ENCODE measurements around the gene NEDD4L.
"Not testable (repeated sequence)": the region's sequence is repeated elsewhere in the genome, so short reads cannot be mapped to it uniquely, and the experiment has no call there.

The NEDD4L gene

GRCh38 chr18:58416014-58416703 is 372.1 kb downstream of the NEDD4L start:
- Mint-ChIP-seq H3K27ac (ENCODE audit: low read depth) (no peak overlapping the region), H3K4me1 (no peaks in the 10 kb centered on the region), H3K27me3 (peaks cover 29% of the 10 kb centered on the region), H3K36me3 (ENCODE audit: insufficient read depth) (no peaks in the 10 kb centered on the region), H3K9me3 (no peaks in the 10 kb centered on the region), H3K4me3 (no peak overlapping the region)
- no peak for DNase-seq (ENCODE audit: low spot score in 2 of 2)
- ATAC-seq (replicated peaks; ENCODE audit: extremely low read depth, poor library complexity, severe bottlenecking), result no peak

- DNase-seq (ENCODE audit: low spot score in 2 of 2) (no peak), ATAC-seq (replicated peaks; ENCODE audit: extremely low read depth, poor library complexity, severe bottlenecking) (no peak)
- H3K36me3 Mint-ChIP-seq (ENCODE audit: insufficient read depth), result no peaks in the 10 kb centered on the region
- no peaks in the 10 kb centered on the region for H3K9me3 Mint-ChIP-seq
- H3K27me3 Mint-ChIP-seq, result peaks cover 32% of the 10 kb centered on the region
- no peak overlapping the region for H3K27ac Mint-ChIP-seq (ENCODE audit: low read depth)
- no peaks in the 10 kb centered on the region for H3K4me1 Mint-ChIP-seq
- H3K4me3 Mint-ChIP-seq, result no peak overlapping the region
These were observed 373.0 kb downstream of the NEDD4L start for GRCh38 chr18:58416704-58417683.

- no peak for ATAC-seq (replicated peaks; ENCODE audit: extremely low read depth, poor library complexity, severe bottlenecking)
- Mint-ChIP-seq H3K27ac (ENCODE audit: low read depth) (no peak overlapping the region), H3K36me3 (ENCODE audit: insufficient read depth) (no peaks in the 10 kb centered on the region), H3K4me3 (no peak overlapping the region), H3K4me1 (no peaks in the 10 kb centered on the region), H3K27me3 (peaks cover 39% of the 10 kb centered on the region), H3K9me3 (no peaks in the 10 kb centered on the region)
- no peak for DNase-seq (ENCODE audit: low spot score in 2 of 2)
These were observed 373.7 kb downstream of the NEDD4L start for GRCh38 chr18:58417752-58418151.

GRCh38 chr18:58418361-58418760 is 374.3 kb downstream of the NEDD4L start:
- no peak overlapping the region for H3K4me3 Mint-ChIP-seq
- H3K4me1 Mint-ChIP-seq, result no peaks in the 10 kb centered on the region
- peaks cover 44% of the 10 kb centered on the region for H3K27me3 Mint-ChIP-seq
- no peaks in the 10 kb centered on the region for H3K9me3 Mint-ChIP-seq
- no peaks in the 10 kb centered on the region for H3K36me3 Mint-ChIP-seq (ENCODE audit: insufficient read depth)
- DNase-seq (ENCODE audit: low spot score in 2 of 2), result no peak
- no peak for ATAC-seq (replicated peaks; ENCODE audit: extremely low read depth, poor library complexity, severe bottlenecking)
- H3K27ac Mint-ChIP-seq (ENCODE audit: low read depth), result no peak overlapping the region

- Mint-ChIP-seq H3K4me3 (no peak overlapping the region), H3K9me3 (no peaks in the 10 kb centered on the region), H3K27me3 (peaks cover 48% of the 10 kb centered on the region), H3K36me3 (ENCODE audit: insufficient read depth) (no peaks in the 10 kb centered on the region), H3K4me1 (no peaks in the 10 kb centered on the region), H3K27ac (ENCODE audit: low read depth) (no peak overlapping the region)
- DNase-seq (ENCODE audit: low spot score in 2 of 2) (no peak), ATAC-seq (replicated peaks; ENCODE audit: extremely low read depth, poor library complexity, severe bottlenecking) (no peak)
These were observed 375.7 kb downstream of the NEDD4L start for GRCh38 chr18:58419587-58420199.

GRCh38 chr18:58426611-58427010 is 382.6 kb downstream of the NEDD4L start:
- no peak for DNase-seq (ENCODE audit: low spot score in 2 of 2)
- no peak overlapping the region for H3K4me3 Mint-ChIP-seq
- no peak for ATAC-seq (replicated peaks; ENCODE audit: extremely low read depth, poor library complexity, severe bottlenecking)
- peaks cover 23% of the 10 kb centered on the region for H3K27me3 Mint-ChIP-seq
- no peak overlapping the region for H3K27ac Mint-ChIP-seq (ENCODE audit: low read depth)
- H3K9me3 Mint-ChIP-seq, result no peaks in the 10 kb centered on the region
- no peaks in the 10 kb centered on the region for H3K4me1 Mint-ChIP-seq
- peaks cover 1% of the 10 kb centered on the region for H3K36me3 Mint-ChIP-seq (ENCODE audit: insufficient read depth)

GRCh38 chr18:58427321-58427720 is 383.3 kb downstream of the NEDD4L start:
- Mint-ChIP-seq H3K4me3 (no peak overlapping the region), H3K36me3 (ENCODE audit: insufficient read depth) (peaks cover 1% of the 10 kb centered on the region), H3K27ac (ENCODE audit: low read depth) (no peak overlapping the region), H3K9me3 (no peaks in the 10 kb centered on the region), H3K4me1 (no peaks in the 10 kb centered on the region), H3K27me3 (peaks cover 17% of the 10 kb centered on the region)
- ATAC-seq (replicated peaks; ENCODE audit: extremely low read depth, poor library complexity, severe bottlenecking) (no peak), DNase-seq (ENCODE audit: low spot score in 2 of 2) (no peak)

GRCh38 chr18:58429442-58429841 is 385.4 kb downstream of the NEDD4L start:
- Mint-ChIP-seq H3K9me3 (no peaks in the 10 kb centered on the region), H3K36me3 (ENCODE audit: insufficient read depth) (peaks cover 1% of the 10 kb centered on the region), H3K4me3 (no peak overlapping the region), H3K4me1 (no peaks in the 10 kb centered on the region), H3K27me3 (no peaks in the 10 kb centered on the region), H3K27ac (ENCODE audit: low read depth) (no peak overlapping the region)
- ATAC-seq (replicated peaks; ENCODE audit: extremely low read depth, poor library complexity, severe bottlenecking) (no peak), DNase-seq (ENCODE audit: low spot score in 2 of 2) (no peak)

- no peak for DNase-seq (ENCODE audit: low spot score in 2 of 2)
- Mint-ChIP-seq H3K27me3 (no peaks in the 10 kb centered on the region), H3K36me3 (ENCODE audit: insufficient read depth) (peaks cover 1% of the 10 kb centered on the region), H3K9me3 (no peaks in the 10 kb centered on the region), H3K4me3 (no peak overlapping the region), H3K27ac (ENCODE audit: low read depth) (no peak overlapping the region), H3K4me1 (no peaks in the 10 kb centered on the region)
- no peak for ATAC-seq (replicated peaks; ENCODE audit: extremely low read depth, poor library complexity, severe bottlenecking)
These were observed 387.2 kb downstream of the NEDD4L start for GRCh38 chr18:58431215-58431614.

- ATAC-seq (replicated peaks; ENCODE audit: extremely low read depth, poor library complexity, severe bottlenecking) (no peak), DNase-seq (ENCODE audit: low spot score in 2 of 2) (no peak)
- Mint-ChIP-seq H3K4me1 (no peaks in the 10 kb centered on the region), H3K27ac (ENCODE audit: low read depth) (no peak overlapping the region), H3K36me3 (ENCODE audit: insufficient read depth) (peaks cover 1% of the 10 kb centered on the region), H3K27me3 (no peaks in the 10 kb centered on the region), H3K9me3 (no peaks in the 10 kb centered on the region), H3K4me3 (no peak overlapping the region)
These were observed 388.2 kb downstream of the NEDD4L start for GRCh38 chr18:58432050-58432727.

GRCh38 chr18:58435221-58436005 is 391.4 kb downstream of the NEDD4L start:
- not testable (repeated sequence) for ATAC-seq (replicated peaks; ENCODE audit: extremely low read depth, poor library complexity, severe bottlenecking); H3K36me3 Mint-ChIP-seq (ENCODE audit: insufficient read depth); H3K27me3 Mint-ChIP-seq; H3K9me3 Mint-ChIP-seq; H3K4me3 Mint-ChIP-seq; DNase-seq (ENCODE audit: low spot score in 2 of 2); H3K27ac Mint-ChIP-seq (ENCODE audit: low read depth)
- H3K4me1 Mint-ChIP-seq, result peaks cover 13% of the 10 kb centered on the region
